GM12878 (cell line): Measurements from ENCODE around the gene BICDL2. TPM values are rescaled to one million over a fixed set of nuclear protein-coding genes. Genes with fewer than 3 reads are reported as not detected.
A peak's percentile ranks its signal among the peaks of the same experiment; 100 is the strongest.

Experiments used
- ATAC-seq: fragments of 200-7000 bp; cut with Tn5 transposase; 3 replicates; pipeline ENCODE4 v1.9.1; 2020; ENCODE audit warnings: mild to moderate bottlenecking, moderate library complexity
- BruUV-seq: library from RNA; stranded (reverse); fragments of 400-500 nt; replicated peaks from 2 replicates; lab custom pipeline; 2021; lab: Mats Ljungman, UMichigan
- CTCF ChIA-PET: fragments of 300-600 bp; sonication (Branson Sonifier 250); formaldehyde crosslinking; extraction: SDS; loops from one replicate; lab custom pipeline; 2021; ENCODE audit warnings: inconsistent platforms; lab: Yijun Ruan, JAX
- POLR2A ChIA-PET: fragments of 350-600 bp; formaldehyde crosslinking; extraction: SDS; loops from one replicate; lab custom pipeline; 2021; ENCODE audit warnings: inconsistent platforms; lab: Charles Lee
- RAD21 ChIA-PET: fragments of 300-600 bp; sonication (Branson Sonifier 250); formaldehyde crosslinking; loops from one replicate; lab custom pipeline; 2023; ENCODE audit warnings: antibody characterized with exemption; ENCODE audit not compliant: unreplicated experiment; lab: Charles Lee
- SMC1A ChIA-PET: fragments of 300-600 bp; sonication (Branson Sonifier 250); formaldehyde crosslinking; loops from one replicate; lab custom pipeline; 2023; ENCODE audit not compliant: unreplicated experiment, uncharacterized antibody; lab: Charles Lee
- DNase-seq: peaks from one replicate; pipeline ENCODE4 v3.0.0-alpha.2; 2011; ENCODE audit warnings: low read depth, low spot score
- FAIRE-seq: peaks from 3 replicates; lab custom pipeline; 2011; peaks lifted over from hg19 to GRCh38; lab: Jason Lieb, UNC
- H2AFZ ChIP-seq: 2 replicates; pipeline ENCODE4 v1.6.0; 2011; ENCODE audit warnings: low read depth, low read length, control low read depth; ENCODE audit not compliant: control insufficient read depth
- H3K27ac ChIP-seq: 2 replicates; pipeline ENCODE4 v1.5.1; 2011; ENCODE audit warnings: control low read depth; ENCODE audit not compliant: control insufficient read depth, insufficient read depth
- H3K27me3 ChIP-seq, 2 experiments: replicated peaks in 1 of 2; 2 replicates each; pipeline versions ENCODE4 v1.6.0 to v1.6.1; 2011; ENCODE audit warnings: low read length in 1 of 2; ENCODE audit not compliant: control insufficient read depth in 2 of 2, insufficient read depth in 2 of 2
- H3K36me3 ChIP-seq, 2 experiments: 2 replicates each; pipeline ENCODE4 v1.5.1; 2011; ENCODE audit warnings: low read length in 1 of 2; ENCODE audit not compliant: control insufficient read depth in 2 of 2, insufficient read depth in 2 of 2
- H3K4me1 ChIP-seq: 2 replicates; pipeline ENCODE4 v1.6.1; 2011; ENCODE audit warnings: mild to moderate bottlenecking, low read length, moderate library complexity, mixed read lengths; ENCODE audit not compliant: control insufficient read depth, insufficient read depth
- H3K4me2 ChIP-seq: 2 replicates; pipeline ENCODE4 v1.6.0; 2011; ENCODE audit warnings: control low read depth; ENCODE audit not compliant: control insufficient read depth, insufficient read depth
- H3K4me3 ChIP-seq: fragments of 200-600 bp; sonication (generic); 2 replicates; pipeline ENCODE4 v1.5.1; 2016
- H3K79me2 ChIP-seq: 2 replicates; pipeline ENCODE4 v1.6.0; 2011; ENCODE audit warnings: low read length; ENCODE audit not compliant: control insufficient read depth, insufficient read depth
- H3K9ac ChIP-seq: 2 replicates; pipeline ENCODE4 v1.8.0; 2011; ENCODE audit warnings: low read length, control low read depth, mixed read lengths; ENCODE audit not compliant: control insufficient read depth, insufficient read depth
- H3K9me3 ChIP-seq: replicated peaks from 3 replicates; pipeline ENCODE4 v1.5.1; 2011; ENCODE audit warnings: mild to moderate bottlenecking, low read length; ENCODE audit not compliant: control insufficient read depth, insufficient read depth
- H4K20me1 ChIP-seq: 2 replicates; pipeline ENCODE4 v1.6.0; 2011; ENCODE audit not compliant: control insufficient read depth, insufficient read depth
- ASH2L ChIP-seq: fragments of 300-600, 200-600 bp; sonication (generic); IDR thresholded peaks from 2 replicates; pipeline ENCODE4 v1.6.1; 2017; ENCODE audit warnings: low read depth, mild to moderate bottlenecking, borderline replicate concordance
- DPF2 ChIP-seq: fragments of 450-650 bp; IDR thresholded peaks from 2 replicates; pipeline ENCODE4 v1.6.1; 2017; ENCODE audit warnings: mild to moderate bottlenecking
- EED ChIP-seq: sonication (generic); IDR thresholded peaks from 2 replicates; pipeline ENCODE4 v1.6.1; 2016; ENCODE audit warnings: antibody characterized with exemption, low read depth
- EGR1 ChIP-seq, 2 experiments: IDR thresholded peaks; 1 replicate in 1 of 2; 2 replicates in 1 of 2; pipeline ENCODE4 v1.6.1; 2011 to 2012; ENCODE audit warnings: low read depth in 2 of 2, low read length in 2 of 2, borderline replicate concordance in 1 of 2, mild to moderate bottlenecking in 1 of 2, moderate library complexity in 1 of 2
- HDGF ChIP-seq: fragments of 450-650 bp; IDR thresholded peaks from 2 replicates; pipeline ENCODE4 v1.6.1; 2016; ENCODE audit warnings: antibody characterized with exemption
- IKZF2 ChIP-seq, 2 experiments: fragments of 450-650 bp; IDR thresholded peaks; 2 replicates each; pipeline ENCODE4 v1.6.1; 2017; ENCODE audit warnings: mild to moderate bottlenecking in 2 of 2, moderate library complexity in 2 of 2
- JUNB ChIP-seq: IDR thresholded peaks from 2 replicates; pipeline ENCODE4 v1.6.1; 2016; ENCODE audit warnings: antibody characterized with exemption, mild to moderate bottlenecking
- JUND ChIP-seq: IDR thresholded peaks from 2 replicates; pipeline ENCODE4 v1.6.1; 2012; ENCODE audit warnings: low read depth, mild to moderate bottlenecking, low read length, improper control_type of control experiment, moderate library complexity
- LARP7 ChIP-seq: fragments of 450-650 bp; IDR thresholded peaks from 2 replicates; pipeline ENCODE4 v1.6.1; 2017; ENCODE audit warnings: mild to moderate bottlenecking
- ZNF384 ChIP-seq: IDR thresholded peaks from 2 replicates; pipeline ENCODE4 v1.6.1; 2012; ENCODE audit warnings: low read depth, mild to moderate bottlenecking, low read length, improper control_type of control experiment, borderline replicate concordance
- WGBS: methylation state at CpG from one replicate; pipeline ENCODE4 v1.1.6; 2016; ENCODE audit warnings: low lambda C conversion rate; ENCODE audit not compliant: insufficient replicate concordance, insufficient coverage; ENCODE audit errors: missing lambda C conversion rate; 5-methylcytosine and 5-hydroxymethylcytosine counted together
- in situ Hi-C: fragments of 300-500 bp; cut with MboI; formaldehyde crosslinking; loops from 9 replicates; pipeline ENCODE4 v1.14.3; 2018; ENCODE audit warnings: mixed read lengths
- intact Hi-C: fragments of 100-400 bp; cut with micrococcal nuclease; formaldehyde crosslinking; loops from one replicate; pipeline ENCODE4 v1.14.2; 2022; ENCODE audit not compliant: unreplicated experiment
- polyA plus RNA-seq, 11 experiments: library from polyadenylated mRNA; depleted of rRNA in 4 of 11; unstranded in 6 of 11; stranded (reverse) in 5 of 11; fragments of >200 nt; fragmentation: Nextera tagmentation in 4 of 11; fragmentation: Illumina TruSeq in 1 of 11; extraction: Ambion mirVana in 4 of 11; extraction: Trizol in 1 of 11; gene quantifications; 1 replicate in 1 of 11; 2 replicates in 10 of 11; pipeline versions ENCODE4 v1.2.1 to v1.2.3, GENCODE V29; 2011 to 2016; ENCODE audit warnings: inconsistent platforms in 2 of 11, missing spikeins in 2 of 11, low read depth in 1 of 11
- total RNA-seq, 4 experiments: library from RNA; depleted of rRNA in 3 of 4; stranded (reverse); fragments of >200 nt in 3 of 4; fragmentation: Illumina TruSeq in 1 of 4; extraction: Trizol in 1 of 4; gene quantifications; 2 replicates each; pipeline versions ENCODE4 v1.2.1 to v1.2.3, GENCODE V29; 2013 to 2021
- TF ChIP-seq, protein P1 (sequence below): IDR thresholded peaks from 2 replicates; pipeline ENCODE4 v1.6.1; 2012; ENCODE audit warnings: low read depth, low read length, improper control_type of control experiment

The BICDL2 gene
- total and polyA plus RNA-seq, 10 of the 15 experiments (the other 5 are each of a cell fraction or from before 2014, with no cell fraction given) = not detected

DNA sequence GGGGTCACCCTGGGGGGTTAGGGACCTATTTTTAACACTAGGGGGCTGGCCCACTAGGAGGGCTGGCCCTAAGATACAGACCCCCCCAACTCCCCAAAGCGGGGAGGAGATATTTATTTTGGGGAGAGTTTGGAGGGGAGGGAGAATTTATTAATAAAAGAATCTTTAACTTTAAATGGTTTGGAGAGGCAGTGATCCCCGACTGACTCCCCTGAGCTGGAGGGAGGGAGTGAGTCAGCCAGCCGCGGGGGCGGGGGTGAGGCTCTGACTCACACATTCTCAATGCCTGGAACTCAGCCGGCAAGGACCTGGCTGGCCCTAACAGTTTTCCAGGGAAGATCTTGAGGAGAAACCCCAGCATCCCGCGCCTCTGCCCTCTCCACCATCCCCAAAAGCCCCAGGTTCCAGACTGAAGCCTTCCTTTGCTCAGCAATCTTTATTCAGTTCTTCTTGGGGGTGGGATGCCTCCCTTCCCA lies 14.5 kb downstream of the BICDL2 start:
- Histone ChIP-seq H2AFZ (no peak overlapping the region), H3K27ac (no peak overlapping the region; the same call in 1 of the 2 replicates), H3K36me3 (peaks cover 4 to 5% of the 10 kb centered on the region in 2 experiments; a peak in 3 of 4 replicates), H3K4me1 (peaks cover 25% of the 10 kb centered on the region), H3K9me3 (no peaks in the 10 kb centered on the region), H3K79me2 (no peaks in the 10 kb centered on the region), H3K27me3 (no peaks in the 10 kb centered on the region), H4K20me1 (no peaks in the 10 kb centered on the region), H3K4me3 (peak overlapping the region; percentile 87), H3K4me2 (peak overlapping the region; percentile 83), H3K9ac (no peak overlapping the region)
- 15% methylated on average over 8 of the region's 8 CpGs for WGBS
- RAD21 ChIA-PET = interaction anchor here (0.6 to 4.4 kb wide), 4 partner anchors 9 to 36 kb away, joined by 3 to 34 read pairs (median 6); no protein-coding TSS in a partner anchor
- intact Hi-C loops = no loop called here
- no peak for DNase-seq
- in situ Hi-C loops = no loop called here
- POLR2A ChIA-PET = interaction anchor here (1.0 to 2.4 kb wide), 4 partner anchors 18 to 128 kb away, joined by 3 to 7 read pairs (median 6); partner anchors contain the start of gene ZNF213
- TF ChIP-seq IKZF2 (IDR thresholded peaks at IDR 0.05) = peak; percentile 17 to 19; a peak in 1 of 4 replicates
- no peak for TF ChIP-seq ASH2L
- TF ChIP-seq DPF2 = no peak
- TF ChIP-seq, protein P1, sequence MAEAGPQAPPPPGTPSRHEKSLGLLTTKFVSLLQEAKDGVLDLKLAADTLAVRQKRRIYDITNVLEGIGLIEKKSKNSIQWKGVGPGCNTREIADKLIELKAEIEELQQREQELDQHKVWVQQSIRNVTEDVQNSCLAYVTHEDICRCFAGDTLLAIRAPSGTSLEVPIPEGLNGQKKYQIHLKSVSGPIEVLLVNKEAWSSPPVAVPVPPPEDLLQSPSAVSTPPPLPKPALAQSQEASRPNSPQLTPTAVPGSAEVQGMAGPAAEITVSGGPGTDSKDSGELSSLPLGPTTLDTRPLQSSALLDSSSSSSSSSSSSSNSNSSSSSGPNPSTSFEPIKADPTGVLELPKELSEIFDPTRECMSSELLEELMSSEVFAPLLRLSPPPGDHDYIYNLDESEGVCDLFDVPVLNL = no peak
- no peak for TF ChIP-seq LARP7
- TF ChIP-seq EGR1 (IDR thresholded peaks at IDR 0.05; ENCODE audit: borderline replicate concordance in 1 of 2, low read depth in 2 of 2, low read length in 2 of 2) = peak in 1 of 2 experiments; percentile 94; a peak in 2 of 3 replicates
- TF ChIP-seq HDGF = no peak
- 0 out of 2 replicates have a peak, but pooled peaks have one; percentile 20 for TF ChIP-seq EED
- peak; percentile 40; the same call in 1 of the 2 replicates for TF ChIP-seq JUND
- TF ChIP-seq JUNB = peak; percentile 52; the same call in 1 of the 2 replicates
- TF ChIP-seq ZNF384 = no peak
- peak; percentile 19 for ATAC-seq
- BruUV-seq = no TSS peak
- peak; percentile 59 for FAIRE-seq
- SMC1A ChIA-PET = interaction anchor here (0.7 to 10.1 kb wide), 6 partner anchors 9 to 108 kb away, joined by 3 to 91 read pairs (median 4); no protein-coding TSS in a partner anchor
- CTCF ChIA-PET = interaction anchor here (0.5 to 18.2 kb wide), 6 partner anchors 8 to 1327 kb away, joined by 3 to 421 read pairs (median 6); no protein-coding TSS in a partner anchor
